Mucosa of stomach (tissue), 1 donor: ENCODE results near the gene SLC7A5.

ENCODE experiments used
- H3K27me3 ChIP-seq: one replicate; pipeline ENCODE4 v1.7.0; 2013; ENCODE audit warnings: mild to moderate bottlenecking, low read length; ENCODE audit not compliant: control insufficient read depth, insufficient read depth
- H3K36me3 ChIP-seq: one replicate; pipeline ENCODE4 v1.7.0; 2013; ENCODE audit warnings: low read length; ENCODE audit not compliant: control insufficient read depth, insufficient read depth
- H3K4me1 ChIP-seq: one replicate; pipeline ENCODE4 v1.7.0; 2013; ENCODE audit warnings: mild to moderate bottlenecking, low read length; ENCODE audit not compliant: control insufficient read depth, insufficient read depth
- H3K4me3 ChIP-seq: one replicate; pipeline ENCODE4 v1.7.0; 2013; ENCODE audit warnings: low read length
- H3K9ac ChIP-seq: one replicate; pipeline ENCODE4 v1.7.0; 2013; ENCODE audit warnings: mild to moderate bottlenecking, low read length, moderate library complexity
- H3K9me3 ChIP-seq: one replicate; pipeline ENCODE4 v1.7.0; 2013; ENCODE audit warnings: mild to moderate bottlenecking, low read length, moderate library complexity; ENCODE audit not compliant: control insufficient read depth
- donor health status: Pancreatic carcinoma.

SLC7A5 gene

GRCh38 chr16:87837627-87838289, 31.5 kb downstream of the SLC7A5 start:
- Histone ChIP-seq H3K36me3 (no peaks in the 10 kb centered on the region), H3K4me1 (peaks cover 16% of the 10 kb centered on the region), H3K4me3 (no peak overlapping the region), H3K27me3 (no peaks in the 10 kb centered on the region), H3K9me3 (no peaks in the 10 kb centered on the region), H3K9ac (no peak overlapping the region)

GRCh38 chr16:87836844-87837581, 32.3 kb downstream of the SLC7A5 start:
- Histone ChIP-seq H3K27me3 (no peaks in the 10 kb centered on the region), H3K4me1 (peaks cover 16% of the 10 kb centered on the region), H3K4me3 (no peak overlapping the region), H3K9me3 (no peaks in the 10 kb centered on the region), H3K9ac (no peak overlapping the region), H3K36me3 (no peaks in the 10 kb centered on the region)

GRCh38 chr16:87836346-87836843, 32.9 kb downstream of the SLC7A5 start:
- Histone ChIP-seq H3K27me3 (no peaks in the 10 kb centered on the region), H3K9me3 (no peaks in the 10 kb centered on the region), H3K9ac (no peak overlapping the region), H3K4me1 (peaks cover 16% of the 10 kb centered on the region), H3K4me3 (no peak overlapping the region), H3K36me3 (no peaks in the 10 kb centered on the region)

GRCh38 chr16:87835882-87836331, 33.4 kb downstream of the SLC7A5 start:
- Histone ChIP-seq H3K9me3 (no peaks in the 10 kb centered on the region), H3K4me1 (peaks cover 16% of the 10 kb centered on the region), H3K9ac (no peak overlapping the region), H3K36me3 (no peaks in the 10 kb centered on the region), H3K4me3 (no peak overlapping the region), H3K27me3 (no peaks in the 10 kb centered on the region)

- Histone ChIP-seq H3K9ac (no peak overlapping the region), H3K9me3 (no peaks in the 10 kb centered on the region), H3K4me1 (peaks cover 16% of the 10 kb centered on the region), H3K4me3 (no peak overlapping the region), H3K27me3 (no peaks in the 10 kb centered on the region), H3K36me3 (no peaks in the 10 kb centered on the region)
Observed at GRCh38 chr16:87834668-87835473, 34.4 kb downstream of the SLC7A5 start.

GRCh38 chr16:87834005-87834667, 35.2 kb downstream of the SLC7A5 start:
- H3K36me3 ChIP-seq, result no peaks in the 10 kb centered on the region
- no peak overlapping the region for H3K9ac ChIP-seq
- no peaks in the 10 kb centered on the region for H3K9me3 ChIP-seq
- H3K27me3 ChIP-seq, result no peaks in the 10 kb centered on the region
- no peak overlapping the region for H3K4me3 ChIP-seq
- H3K4me1 ChIP-seq, result peaks cover 12% of the 10 kb centered on the region

GRCh38 chr16:87833548-87833947, 35.8 kb downstream of the SLC7A5 start:
- Histone ChIP-seq H3K9me3 (no peaks in the 10 kb centered on the region), H3K4me3 (no peak overlapping the region), H3K36me3 (no peaks in the 10 kb centered on the region), H3K27me3 (no peaks in the 10 kb centered on the region), H3K4me1 (peaks cover 6% of the 10 kb centered on the region), H3K9ac (no peak overlapping the region)

GRCh38 chr16:87832741-87833502, 36.4 kb downstream of the SLC7A5 start:
- H3K36me3 ChIP-seq, result no peaks in the 10 kb centered on the region
- H3K9ac ChIP-seq, result no peak overlapping the region

GRCh38 chr16:87832137-87832527, 37.2 kb downstream of the SLC7A5 start:
- H3K9me3 ChIP-seq, result no peaks in the 10 kb centered on the region
- H3K4me3 ChIP-seq, result no peak overlapping the region
- no peak overlapping the region for H3K9ac ChIP-seq
- no peaks in the 10 kb centered on the region for H3K4me1 ChIP-seq
- no peaks in the 10 kb centered on the region for H3K27me3 ChIP-seq
- H3K36me3 ChIP-seq, result no peaks in the 10 kb centered on the region

More at GRCh38 chr16:87832741-87833502, 36.4 kb downstream of the SLC7A5 start:
- peaks cover 5% of the 10 kb centered on the region for H3K4me1 ChIP-seq
- no peak overlapping the region for H3K4me3 ChIP-seq
- H3K9me3 ChIP-seq, result no peaks in the 10 kb centered on the region
- no peaks in the 10 kb centered on the region for H3K27me3 ChIP-seq

GRCh38 chr16:87831421-87832136, 37.7 kb downstream of the SLC7A5 start:
- Histone ChIP-seq H3K9me3 (no peaks in the 10 kb centered on the region), H3K36me3 (no peaks in the 10 kb centered on the region)

More at GRCh38 chr16:87831421-87832136, 37.7 kb downstream of the SLC7A5 start:
- no peak overlapping the region for H3K9ac ChIP-seq
- H3K27me3 ChIP-seq, result peaks cover 3% of the 10 kb centered on the region
- no peaks in the 10 kb centered on the region for H3K4me1 ChIP-seq
- no peak overlapping the region for H3K4me3 ChIP-seq
